Measurements from ENCODE around the gene SLC2A6.

The SLC2A6 gene

GRCh38 chr9:133475292-133476012, 3.4 kb downstream of the SLC2A6 start:
- Mint-ChIP-seq H3K36me3 (ENCODE audit: insufficient read depth) (peaks cover 2% of the 10 kb centered on the region), H3K4me1 (peaks cover 11% of the 10 kb centered on the region), H3K4me3 (no peak overlapping the region), H3K27me3 (no peaks in the 10 kb centered on the region), H3K9me3 (no peaks in the 10 kb centered on the region), H3K27ac (ENCODE audit: low read depth) (no peak overlapping the region)
- DNase-seq (ENCODE audit: low spot score in 2 of 2) (no peak), ATAC-seq (replicated peaks; ENCODE audit: extremely low read depth, poor library complexity, severe bottlenecking) (no peak)

- Mint-ChIP-seq H3K4me1 (peaks cover 8% of the 10 kb centered on the region), H3K9me3 (no peaks in the 10 kb centered on the region), H3K36me3 (ENCODE audit: insufficient read depth) (peaks cover 3% of the 10 kb centered on the region)
These were observed 4.0 kb downstream of the SLC2A6 start for GRCh38 chr9:133474853-133475252.

GRCh38 chr9:133474215-133474614, 4.7 kb downstream of the SLC2A6 start:
- H3K4me3 Mint-ChIP-seq = no peak overlapping the region
- H3K9me3 Mint-ChIP-seq = no peaks in the 10 kb centered on the region
- peaks cover 1% of the 10 kb centered on the region for H3K4me1 Mint-ChIP-seq

More at GRCh38 chr9:133474853-133475252, 4.0 kb downstream of the SLC2A6 start:
- H3K27ac Mint-ChIP-seq (ENCODE audit: low read depth) = no peak overlapping the region
- ATAC-seq (replicated peaks; ENCODE audit: extremely low read depth, poor library complexity, severe bottlenecking) (no peak), DNase-seq (ENCODE audit: low spot score in 2 of 2) (no peak)
- no peaks in the 10 kb centered on the region for H3K27me3 Mint-ChIP-seq
- no peak overlapping the region for H3K4me3 Mint-ChIP-seq

GRCh38 chr9:133473743-133474142, 5.2 kb downstream of the SLC2A6 start:
- H3K4me1 Mint-ChIP-seq = no peaks in the 10 kb centered on the region
- no peak overlapping the region for H3K4me3 Mint-ChIP-seq
- ATAC-seq (replicated peaks; ENCODE audit: extremely low read depth, poor library complexity, severe bottlenecking) (no peak), DNase-seq (ENCODE audit: low spot score in 2 of 2) (no peak)
- H3K36me3 Mint-ChIP-seq (ENCODE audit: insufficient read depth) = peaks cover 3% of the 10 kb centered on the region
- H3K27me3 Mint-ChIP-seq = no peaks in the 10 kb centered on the region
- H3K9me3 Mint-ChIP-seq = no peaks in the 10 kb centered on the region
- no peak overlapping the region for H3K27ac Mint-ChIP-seq (ENCODE audit: low read depth)

More at GRCh38 chr9:133474215-133474614, 4.7 kb downstream of the SLC2A6 start:
- ATAC-seq (replicated peaks; ENCODE audit: extremely low read depth, poor library complexity, severe bottlenecking) (no peak), DNase-seq (ENCODE audit: low spot score in 2 of 2) (no peak)
- H3K27ac Mint-ChIP-seq (ENCODE audit: low read depth) = no peak overlapping the region
- H3K36me3 Mint-ChIP-seq (ENCODE audit: insufficient read depth) = peaks cover 3% of the 10 kb centered on the region
- no peaks in the 10 kb centered on the region for H3K27me3 Mint-ChIP-seq

- Mint-ChIP-seq H3K4me1 (no peaks in the 10 kb centered on the region), H3K4me3 (no peak overlapping the region), H3K36me3 (ENCODE audit: insufficient read depth) (peaks cover 3% of the 10 kb centered on the region), H3K9me3 (no peaks in the 10 kb centered on the region), H3K27ac (ENCODE audit: low read depth) (no peak overlapping the region), H3K27me3 (no peaks in the 10 kb centered on the region)
- DNase-seq (ENCODE audit: low spot score in 2 of 2) = no peak
- no peak for ATAC-seq (replicated peaks; ENCODE audit: extremely low read depth, poor library complexity, severe bottlenecking)
These were observed 6.0 kb downstream of the SLC2A6 start for GRCh38 chr9:133472753-133473378.

GRCh38 chr9:133472277-133472645, 6.6 kb downstream of the SLC2A6 start:
- Mint-ChIP-seq H3K27me3 (no peaks in the 10 kb centered on the region), H3K9me3 (no peaks in the 10 kb centered on the region), H3K4me3 (no peak overlapping the region), H3K4me1 (no peaks in the 10 kb centered on the region), H3K36me3 (ENCODE audit: insufficient read depth) (peaks cover 3% of the 10 kb centered on the region), H3K27ac (ENCODE audit: low read depth) (no peak overlapping the region)
- DNase-seq (ENCODE audit: low spot score in 2 of 2) (no peak), ATAC-seq (replicated peaks; ENCODE audit: extremely low read depth, poor library complexity, severe bottlenecking) (no peak)

- DNase-seq (ENCODE audit: low spot score in 2 of 2) (no peak), ATAC-seq (replicated peaks; ENCODE audit: extremely low read depth, poor library complexity, severe bottlenecking) (no peak)
- Mint-ChIP-seq H3K9me3 (no peaks in the 10 kb centered on the region), H3K27me3 (no peaks in the 10 kb centered on the region), H3K36me3 (ENCODE audit: insufficient read depth) (peaks cover 3% of the 10 kb centered on the region), H3K4me1 (no peaks in the 10 kb centered on the region), H3K4me3 (no peak overlapping the region), H3K27ac (ENCODE audit: low read depth) (no peak overlapping the region)
These were observed 7.2 kb downstream of the SLC2A6 start for GRCh38 chr9:133471551-133472276.

GRCh38 chr9:133470988-133471387, 7.9 kb downstream of the SLC2A6 start:
- H3K4me3 Mint-ChIP-seq = no peak overlapping the region
- peaks cover 2% of the 10 kb centered on the region for H3K36me3 Mint-ChIP-seq (ENCODE audit: insufficient read depth)
- ATAC-seq (replicated peaks; ENCODE audit: extremely low read depth, poor library complexity, severe bottlenecking) = no peak
- H3K4me1 Mint-ChIP-seq = no peaks in the 10 kb centered on the region
- H3K27ac Mint-ChIP-seq (ENCODE audit: low read depth) = peak overlapping the region; percentile 47
- H3K27me3 Mint-ChIP-seq = no peaks in the 10 kb centered on the region
- no peaks in the 10 kb centered on the region for H3K9me3 Mint-ChIP-seq
- no peak for DNase-seq (ENCODE audit: low spot score in 2 of 2)

GRCh38 chr9:133470427-133470924, 8.4 kb downstream of the SLC2A6 start:
- H3K4me3 Mint-ChIP-seq = no peak overlapping the region
- no peak for ATAC-seq (replicated peaks; ENCODE audit: extremely low read depth, poor library complexity, severe bottlenecking)
- peak overlapping the region; percentile 47 for H3K27ac Mint-ChIP-seq (ENCODE audit: low read depth)
- no peaks in the 10 kb centered on the region for H3K9me3 Mint-ChIP-seq
- no peak for DNase-seq (ENCODE audit: low spot score in 2 of 2)
- no peaks in the 10 kb centered on the region for H3K27me3 Mint-ChIP-seq
- H3K4me1 Mint-ChIP-seq = no peaks in the 10 kb centered on the region
- H3K36me3 Mint-ChIP-seq (ENCODE audit: insufficient read depth) = peaks cover 2% of the 10 kb centered on the region

GRCh38 chr9:133468777-133469421, 10.0 kb downstream of the SLC2A6 start:
- Mint-ChIP-seq H3K36me3 (ENCODE audit: insufficient read depth) (peaks cover 2% of the 10 kb centered on the region), H3K4me1 (peaks cover 4% of the 10 kb centered on the region), H3K27ac (ENCODE audit: low read depth) (no peak overlapping the region), H3K9me3 (no peaks in the 10 kb centered on the region), H3K27me3 (no peaks in the 10 kb centered on the region), H3K4me3 (no peak overlapping the region)
- DNase-seq (ENCODE audit: low spot score in 2 of 2) (no peak), ATAC-seq (replicated peaks; ENCODE audit: extremely low read depth, poor library complexity, severe bottlenecking) (no peak)

- H3K4me3 Mint-ChIP-seq = no peak overlapping the region
- H3K27ac Mint-ChIP-seq (ENCODE audit: low read depth) = no peak overlapping the region
- no peaks in the 10 kb centered on the region for H3K27me3 Mint-ChIP-seq
- no peak for DNase-seq (ENCODE audit: low spot score in 2 of 2)
- H3K36me3 Mint-ChIP-seq (ENCODE audit: insufficient read depth) = peaks cover 2% of the 10 kb centered on the region
- ATAC-seq (replicated peaks; ENCODE audit: extremely low read depth, poor library complexity, severe bottlenecking) = no peak
- H3K4me1 Mint-ChIP-seq = peaks cover 8% of the 10 kb centered on the region
- no peaks in the 10 kb centered on the region for H3K9me3 Mint-ChIP-seq
These were observed 10.5 kb downstream of the SLC2A6 start for GRCh38 chr9:133468374-133468773.

- no peak for ATAC-seq (replicated peaks; ENCODE audit: extremely low read depth, poor library complexity, severe bottlenecking)
- Mint-ChIP-seq H3K27ac (ENCODE audit: low read depth) (no peak overlapping the region), H3K27me3 (no peaks in the 10 kb centered on the region), H3K4me1 (peaks cover 8% of the 10 kb centered on the region), H3K9me3 (no peaks in the 10 kb centered on the region), H3K4me3 (no peak overlapping the region), H3K36me3 (ENCODE audit: insufficient read depth) (peaks cover 2% of the 10 kb centered on the region)
- DNase-seq (ENCODE audit: low spot score in 2 of 2) = no peak
These were observed 11.8 kb downstream of the SLC2A6 start for GRCh38 chr9:133467101-133467500.
